GM19238 (cell line): ENCODE results near the gene MYL3.

Experiments
- DNase-seq: peaks from one replicate; pipeline ENCODE4 v3.0.0; 2011; ENCODE audit warnings: low spot score; ENCODE audit not compliant: insufficient read length

Gene MYL3

DNA sequence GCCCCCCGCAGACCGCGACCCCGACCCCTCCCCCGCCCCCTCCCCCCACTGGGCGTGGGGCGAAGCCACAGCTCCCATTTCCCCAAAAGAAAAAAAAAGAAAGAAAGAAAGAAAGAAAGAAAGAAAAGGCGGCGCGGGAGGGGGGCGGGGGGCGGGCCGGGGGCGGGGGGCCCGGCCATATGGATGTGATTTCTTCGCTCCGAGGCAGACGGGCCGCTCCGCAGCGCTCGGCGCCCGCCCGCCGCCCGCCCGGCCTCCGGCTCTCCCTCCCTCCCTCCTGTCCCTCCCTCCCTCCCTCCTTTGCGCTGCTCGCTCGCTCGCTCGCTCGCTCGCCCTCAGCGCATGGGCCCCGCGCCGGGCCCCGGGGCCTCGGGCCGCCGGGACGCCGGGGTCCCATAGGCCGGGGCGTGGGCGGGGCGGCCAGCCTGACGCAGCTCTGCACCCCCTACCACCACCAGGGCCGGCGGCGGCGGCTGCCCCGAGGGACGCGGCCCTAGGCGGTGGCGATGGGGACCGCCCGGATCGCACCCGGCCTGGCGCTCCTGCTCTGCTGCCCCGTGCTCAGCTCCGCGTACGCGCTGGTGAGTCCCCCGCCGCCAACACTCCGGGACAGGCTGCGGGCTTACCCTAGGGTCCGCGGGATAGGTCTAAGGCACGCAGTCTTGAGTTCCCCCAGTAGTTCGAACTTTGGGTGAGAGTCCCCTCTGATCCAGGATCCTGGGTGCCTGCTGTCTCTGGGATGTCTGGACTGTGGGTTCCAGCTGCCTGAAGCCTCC is 20.0 kb upstream of the MYL3 start:
- DNase-seq, result peak; percentile 35

DNA sequence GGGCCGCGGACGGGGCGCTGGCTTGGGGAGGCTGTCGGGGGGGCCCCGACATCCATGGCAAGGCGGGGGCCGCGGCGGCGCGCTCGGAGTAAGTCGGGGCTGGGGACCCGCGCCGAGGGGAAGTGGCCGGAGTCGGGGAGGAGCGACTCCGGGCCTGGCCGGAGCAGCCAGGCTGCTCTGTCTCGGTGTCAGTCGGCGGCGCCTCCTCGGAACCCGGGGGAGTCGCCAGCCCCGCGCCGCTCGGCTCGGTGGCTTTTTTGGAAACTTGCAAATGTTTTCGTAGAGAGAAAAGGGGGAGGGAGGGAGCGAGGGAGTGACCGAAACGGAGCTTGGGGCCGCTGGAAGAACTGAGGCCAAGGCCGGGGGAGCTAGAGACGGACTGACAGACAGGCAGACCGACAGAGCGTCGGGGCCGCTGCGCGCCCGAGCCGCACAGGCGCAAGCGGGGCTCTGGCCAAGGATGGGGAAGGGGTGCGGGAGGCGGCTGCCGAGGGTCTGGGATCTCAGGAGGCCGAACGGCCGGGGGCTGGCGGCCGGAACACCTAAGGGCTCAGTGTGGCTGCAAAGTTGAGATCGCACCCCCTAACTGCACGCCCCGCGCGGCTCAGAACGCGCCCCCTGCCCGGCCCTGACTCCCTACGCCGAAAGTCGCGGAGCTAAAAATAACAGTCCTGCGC is 19.3 kb upstream of the MYL3 start:
- no peak for DNase-seq

DNA sequence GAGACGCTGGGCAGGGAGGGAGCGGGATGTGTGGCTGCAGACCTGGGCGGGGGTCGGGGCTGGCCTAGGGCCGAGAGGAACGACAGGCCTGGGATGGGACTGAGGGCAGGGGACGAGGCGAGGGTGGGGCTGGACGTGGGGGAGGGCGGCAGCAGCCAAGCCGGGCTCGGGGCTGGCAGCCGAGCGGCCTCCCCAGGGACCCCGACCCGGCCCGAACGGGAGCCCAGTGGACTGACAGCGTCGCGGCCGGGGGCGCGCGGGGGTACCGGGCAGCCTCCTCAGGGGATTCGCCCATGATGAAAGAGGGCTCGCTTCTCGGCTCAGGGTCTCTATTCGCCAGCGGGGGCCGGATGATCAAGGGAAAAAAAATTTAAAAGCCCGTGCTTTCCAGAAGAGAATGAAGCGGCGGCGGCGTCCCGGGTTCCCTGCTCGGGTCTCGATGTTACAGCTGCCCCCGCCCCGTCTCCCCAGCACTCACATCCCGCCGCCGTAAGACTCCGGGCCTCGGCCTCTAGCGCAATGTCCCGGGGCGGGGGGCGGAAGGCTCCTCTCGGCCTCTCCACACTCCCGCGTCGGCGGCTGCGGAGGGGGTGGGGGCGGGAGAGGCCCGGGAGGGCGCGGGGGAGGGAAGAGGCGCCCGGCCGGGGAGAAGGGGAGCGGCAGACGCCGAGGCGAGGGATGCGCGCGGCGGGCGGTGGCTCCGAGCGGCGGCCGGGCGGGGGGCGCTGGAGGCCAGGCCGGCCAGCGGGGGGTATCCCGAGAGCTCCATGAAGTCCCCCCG is 18.5 kb upstream of the MYL3 start:
- DNase-seq, result no peak

DNA sequence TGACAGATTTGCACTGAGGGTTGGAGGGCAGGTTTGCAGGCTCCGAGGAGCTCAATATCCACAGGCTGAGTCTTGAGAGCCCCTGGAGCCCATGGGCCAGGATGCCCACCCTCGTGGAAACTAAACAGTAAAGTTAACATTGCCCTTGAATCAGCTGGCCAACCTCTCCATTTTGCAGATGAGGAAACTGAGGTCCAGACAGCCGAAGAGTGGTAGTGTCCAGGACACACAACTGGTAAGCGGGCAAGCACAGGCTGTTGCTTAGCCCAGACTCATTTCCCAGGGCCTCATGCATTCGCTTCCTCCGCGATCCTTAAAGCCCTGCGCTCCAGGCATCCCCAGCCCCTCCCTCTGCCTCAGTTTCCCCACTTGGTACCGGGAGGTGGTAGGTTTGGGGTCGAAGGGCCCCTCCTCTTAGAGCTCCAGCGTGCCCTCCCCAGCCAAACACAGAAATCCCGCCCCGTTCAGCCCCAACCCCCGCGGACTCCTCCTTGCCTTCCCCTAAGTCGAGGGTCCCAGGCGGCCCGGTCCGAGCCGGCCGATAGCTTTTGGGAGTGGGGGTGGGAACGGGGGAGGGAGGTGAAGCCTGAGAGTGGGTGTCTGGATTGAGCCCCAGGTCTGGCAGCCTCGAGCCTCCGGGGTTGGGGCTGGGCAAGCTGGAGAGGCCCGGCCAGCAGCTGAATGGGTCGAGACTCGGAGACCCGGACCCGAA is 17.8 kb upstream of the MYL3 start:
- no peak for DNase-seq

DNA sequence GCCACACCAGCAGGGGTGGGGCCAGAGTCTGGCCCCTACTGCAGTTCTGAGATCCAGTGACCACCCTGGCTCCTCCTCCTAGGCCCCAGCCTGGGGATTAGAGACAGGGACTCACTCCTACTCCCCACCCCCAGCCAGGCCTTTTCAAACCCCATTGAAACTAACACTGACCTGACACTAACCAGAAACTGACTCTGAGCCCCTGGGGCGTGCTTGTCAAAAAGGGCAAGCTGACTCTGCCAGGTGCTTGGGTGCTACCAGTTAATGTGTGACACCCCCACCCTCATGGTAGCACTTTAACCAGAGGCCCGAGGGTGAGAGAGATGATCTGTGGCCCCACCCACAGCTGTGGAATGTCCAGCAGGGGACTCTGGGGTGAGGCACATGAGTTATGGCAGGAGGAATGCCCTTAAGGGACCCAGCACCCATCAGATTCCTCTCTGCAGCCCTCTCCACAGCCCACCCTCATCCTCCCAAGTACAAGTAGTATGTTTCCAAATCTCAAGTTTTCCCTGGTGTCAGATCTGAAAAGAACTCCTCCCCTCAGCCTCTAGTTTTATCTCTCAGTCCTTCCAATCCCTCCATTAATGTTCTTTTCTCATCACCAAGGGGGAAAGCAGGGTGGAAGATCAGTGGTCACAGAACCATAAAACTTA is 15.7 kb upstream of the MYL3 start:
- DNase-seq, result no peak

GRCh38 chr3:46877406-46878125 is 14.3 kb upstream of the MYL3 start, which contains the start of gene PTH1R:
TSS of gene PTH1R (plus strand) at chr3:46877721. CDS start at chr3:46883560, 5,839 bp downstream.
- no peak for DNase-seq

DNA sequence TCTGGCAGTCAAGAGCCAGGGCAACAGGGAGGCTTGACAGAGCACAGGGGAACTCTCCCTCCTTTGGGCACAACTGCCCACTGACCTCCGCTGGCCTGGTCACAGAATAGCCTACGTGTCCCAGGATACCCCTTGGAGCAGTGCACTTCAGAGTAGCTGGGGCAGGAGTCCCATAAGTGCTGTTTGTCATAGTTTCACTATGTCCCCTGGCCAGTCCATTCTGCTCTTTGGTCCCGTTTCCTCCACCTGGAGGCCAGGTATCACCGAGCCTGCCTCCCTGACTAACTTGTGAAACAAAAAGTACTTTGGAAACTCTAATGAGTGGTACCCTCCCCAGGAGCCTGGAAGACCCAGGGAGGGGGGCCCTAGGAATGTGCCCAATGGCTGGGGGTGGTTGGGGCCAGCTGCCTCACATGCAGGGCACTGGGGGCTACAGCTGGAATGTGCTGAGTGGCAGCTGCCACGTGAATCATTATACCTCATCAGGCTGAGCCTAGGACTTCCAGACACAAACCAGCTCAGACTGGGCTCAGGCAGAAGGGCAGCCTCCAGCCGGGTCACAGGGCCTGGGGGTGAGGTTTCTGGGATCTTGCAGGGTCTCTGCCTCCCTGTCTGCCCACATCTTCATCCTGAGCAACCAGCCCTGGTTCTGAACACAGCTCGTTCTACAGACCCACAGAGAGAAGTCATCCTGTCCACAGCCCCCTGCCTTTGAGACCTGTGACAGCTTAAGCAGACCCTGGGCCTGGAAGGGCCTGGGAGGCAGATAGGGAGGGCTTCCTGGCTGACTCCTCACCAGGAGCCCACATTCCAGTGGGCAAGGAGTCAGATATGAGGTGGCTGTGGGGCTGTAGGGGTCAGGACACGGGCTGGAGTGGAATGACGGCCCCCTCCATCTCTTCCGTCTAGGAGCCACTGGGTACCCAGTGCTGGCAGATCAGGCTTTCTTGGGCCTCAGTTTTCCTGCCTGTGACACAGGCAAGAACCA is 13.4 kb upstream of the MYL3 start:
- DNase-seq, result no peak

GRCh38 chr3:46875560-46875959 is 12.3 kb upstream of the MYL3 start:
- no peak for DNase-seq

- DNase-seq, result no peak
These were observed 11.2 kb upstream of the MYL3 start for GRCh38 chr3:46874430-46874829.

GRCh38 chr3:46873521-46873920 is 10.3 kb upstream of the MYL3 start:
- DNase-seq, result no peak

DNA sequence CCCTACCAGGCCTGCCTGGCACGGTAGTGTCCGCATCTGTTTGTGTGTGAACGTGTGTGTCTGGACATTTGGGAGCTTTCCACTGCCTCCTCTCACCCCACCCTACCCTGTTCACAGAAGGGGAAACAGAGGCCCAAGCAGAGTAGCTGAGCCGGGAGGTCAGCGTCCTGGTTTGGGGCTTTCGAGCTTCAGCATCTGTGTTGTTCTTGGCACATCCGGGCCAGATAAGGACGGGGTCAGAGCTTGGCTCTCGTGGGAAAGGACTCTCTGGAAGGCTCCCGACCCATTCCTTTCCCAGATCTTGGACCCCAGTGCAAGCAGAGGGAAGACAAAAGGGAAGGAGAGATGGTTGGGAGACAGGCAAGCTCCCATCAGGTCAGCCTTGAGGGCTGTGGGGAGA is 8.0 kb upstream of the MYL3 start:
- DNase-seq, result no peak

- no peak for DNase-seq
These were observed 7.4 kb upstream of the MYL3 start for GRCh38 chr3:46870651-46871050.

GRCh38 chr3:46869440-46869839 is 6.2 kb upstream of the MYL3 start:
- no peak for DNase-seq

DNA sequence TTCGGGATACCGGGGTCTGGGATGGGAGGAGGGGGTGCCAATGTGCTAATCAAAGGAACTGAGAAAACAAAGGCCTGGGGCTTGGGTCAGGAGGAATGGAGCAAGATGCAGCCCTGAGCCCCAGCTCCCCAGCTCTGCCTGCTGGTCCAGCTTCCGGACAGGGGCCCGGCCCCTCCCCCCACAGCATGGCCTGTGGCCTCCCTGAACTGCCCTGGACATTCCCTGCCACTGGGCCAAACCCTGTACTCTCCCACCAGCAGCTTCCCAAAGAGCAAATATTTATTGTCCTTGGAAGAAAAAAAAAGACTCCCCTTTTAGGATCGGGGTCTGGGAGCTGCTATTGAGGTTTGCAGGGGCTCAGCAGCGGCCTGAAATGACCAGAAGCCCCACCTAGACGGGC is 5.7 kb upstream of the MYL3 start:
- no peak for DNase-seq

DNA sequence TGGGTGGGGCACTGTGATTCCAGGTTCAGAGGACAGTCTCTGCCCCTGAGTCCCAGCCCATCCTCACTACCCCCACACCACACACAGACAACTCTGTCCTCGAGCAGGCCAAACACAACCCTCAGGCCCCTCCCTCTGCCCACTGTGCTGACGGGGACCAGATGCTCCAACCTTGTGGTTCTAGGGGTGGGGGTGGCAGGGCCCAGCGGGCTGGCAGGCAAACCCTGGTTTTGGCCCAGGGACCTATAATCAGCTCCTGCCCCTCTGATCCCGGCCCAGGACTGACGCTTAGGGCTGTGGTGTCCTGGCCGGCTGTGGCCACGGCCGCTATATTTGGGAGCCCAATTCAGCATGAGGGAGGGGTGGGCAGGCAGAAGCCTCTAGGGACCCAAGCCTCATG is 5.0 kb upstream of the MYL3 start:
- no peak for DNase-seq

DNA sequence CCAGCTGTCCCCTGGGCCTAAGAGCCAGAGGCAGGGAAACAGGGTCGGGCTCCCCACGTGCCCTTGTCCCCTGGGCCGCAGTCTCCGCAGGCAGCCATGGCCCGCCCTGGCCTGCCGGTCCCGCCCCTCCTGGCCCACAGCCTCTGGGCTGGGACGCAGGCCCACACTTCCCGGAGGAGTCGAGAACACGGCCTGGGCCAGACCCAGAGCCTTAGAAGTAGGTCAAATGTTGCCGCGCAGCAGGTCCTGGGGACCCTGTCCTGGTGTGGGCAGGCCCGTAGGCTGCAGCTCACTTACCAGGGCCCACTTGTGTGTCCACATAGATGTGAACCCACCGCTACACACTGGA is 4.3 kb upstream of the MYL3 start:
- DNase-seq, result no peak

- DNase-seq, result peak; percentile 58
These were observed 3.7 kb upstream of the MYL3 start for GRCh38 chr3:46866720-46867549.

- DNase-seq, result no peak
These were observed 2.9 kb upstream of the MYL3 start for GRCh38 chr3:46866032-46866595.
